ENCODE results near the gene TNNT2. TPM values are rescaled to one million over a fixed set of nuclear protein-coding genes. Genes with fewer than 3 reads are reported as not detected.

TNNT2 gene
- total RNA-seq = 1.9 and 2.3 TPM in 2 replicates
- long read RNA-seq = 0 reads

GRCh38 chr1:201377611-201378092 is at the start of gene TNNT2:
Gene TNNT2 (minus strand): TSS chr1:201377680. CDS start chr1:201373254, 4,426 bp downstream.
- Mint-ChIP-seq H3K27ac (peak within 1 kb of the TSS; percentile 73), H3K27me3 (peaks cover 25% of the 10 kb centered on the region), H3K4me1 (ENCODE audit: low read depth) (peaks cover 12% of the 10 kb centered on the region), H3K9me3 (ENCODE audit: low read depth) (no peaks in the 10 kb centered on the region), H3K36me3 (ENCODE audit: insufficient read depth) (peaks cover 5% of the 10 kb centered on the region), H3K4me3 (ENCODE audit: low read depth) (no peak within 1 kb of the TSS)
- no peak for DNase-seq (ENCODE audit: low spot score, unreplicated experiment)
- TF ChIP-seq CTCF (IDR thresholded peaks at IDR 0.05; ENCODE audit: unreplicated experiment) = no peak

GRCh38 chr1:201426479-201427310 is 49.2 kb upstream of the TNNT2 start:
- Mint-ChIP-seq H3K4me3 (ENCODE audit: low read depth) (no peak overlapping the region), H3K9me3 (ENCODE audit: low read depth) (no peaks in the 10 kb centered on the region), H3K27ac (no peak overlapping the region), H3K4me1 (ENCODE audit: low read depth) (no peaks in the 10 kb centered on the region), H3K36me3 (ENCODE audit: insufficient read depth) (no peaks in the 10 kb centered on the region), H3K27me3 (peaks cover 7% of the 10 kb centered on the region)
- no peak for TF ChIP-seq CTCF (IDR thresholded peaks at IDR 0.05; ENCODE audit: unreplicated experiment)
- no peak for DNase-seq (ENCODE audit: low spot score, unreplicated experiment)

- no peak for TF ChIP-seq CTCF (IDR thresholded peaks at IDR 0.05; ENCODE audit: unreplicated experiment)
- no peaks in the 10 kb centered on the region for H3K36me3 Mint-ChIP-seq (ENCODE audit: insufficient read depth)
- H3K27ac Mint-ChIP-seq = no peak overlapping the region
- no peaks in the 10 kb centered on the region for H3K9me3 Mint-ChIP-seq (ENCODE audit: low read depth)
- peaks cover 9% of the 10 kb centered on the region for H3K27me3 Mint-ChIP-seq
- peaks cover 2% of the 10 kb centered on the region for H3K4me1 Mint-ChIP-seq (ENCODE audit: low read depth)
- DNase-seq (ENCODE audit: low spot score, unreplicated experiment) = no peak
- H3K4me3 Mint-ChIP-seq (ENCODE audit: low read depth) = no peak overlapping the region
Observed at GRCh38 chr1:201424146-201424545, 46.7 kb upstream of the TNNT2 start.

GRCh38 chr1:201423655-201424054 is 46.2 kb upstream of the TNNT2 start:
- no peak overlapping the region for H3K27ac Mint-ChIP-seq
- DNase-seq (ENCODE audit: low spot score, unreplicated experiment) = no peak
- H3K36me3 Mint-ChIP-seq (ENCODE audit: insufficient read depth) = no peaks in the 10 kb centered on the region
- H3K9me3 Mint-ChIP-seq (ENCODE audit: low read depth) = no peaks in the 10 kb centered on the region
- no peak overlapping the region for H3K4me3 Mint-ChIP-seq (ENCODE audit: low read depth)
- TF ChIP-seq CTCF (IDR thresholded peaks at IDR 0.05; ENCODE audit: unreplicated experiment) = no peak
- peaks cover 9% of the 10 kb centered on the region for H3K27me3 Mint-ChIP-seq
- peaks cover 2% of the 10 kb centered on the region for H3K4me1 Mint-ChIP-seq (ENCODE audit: low read depth)

GRCh38 chr1:201422436-201423030 is 45.1 kb upstream of the TNNT2 start:
- peaks cover 9% of the 10 kb centered on the region for H3K27me3 Mint-ChIP-seq
- no peak for TF ChIP-seq CTCF (IDR thresholded peaks at IDR 0.05; ENCODE audit: unreplicated experiment)
- no peaks in the 10 kb centered on the region for H3K36me3 Mint-ChIP-seq (ENCODE audit: insufficient read depth)
- H3K4me3 Mint-ChIP-seq (ENCODE audit: low read depth) = no peak overlapping the region
- no peaks in the 10 kb centered on the region for H3K9me3 Mint-ChIP-seq (ENCODE audit: low read depth)
- no peak for DNase-seq (ENCODE audit: low spot score, unreplicated experiment)
- H3K4me1 Mint-ChIP-seq (ENCODE audit: low read depth) = peaks cover 2% of the 10 kb centered on the region
- no peak overlapping the region for H3K27ac Mint-ChIP-seq

All from progenitor cell of endocrine pancreas (in vitro differentiated cells).